ENCODE measurements around the gene C9orf78. TPM values are rescaled to one million over a fixed set of nuclear protein-coding genes. Genes with fewer than 3 reads are reported as not detected.

Gene C9orf78
- total and polyA plus RNA-seq, 2 of the 8 experiments (the other 6 are each of a cell fraction or from before 2014, with no cell fraction given): 17.4 to 40.6 TPM

- Histone ChIP-seq H3K9ac (replicated peaks in 1 of 4; ENCODE audit: extremely low read depth in 1 of 4, low read depth in 3 of 4, low read length in 3 of 4) (no peak overlapping the region), H3K79me1 (ENCODE audit: low read depth, low read length) (no peaks in the 10 kb centered on the region), H2BK20ac (ENCODE audit: low read length) (no peak overlapping the region), H3K23me2 (ENCODE audit: low read depth, low read length) (no peaks in the 10 kb centered on the region), H3K27ac (ENCODE audit: low read depth, low read length) (no peak overlapping the region), H3K4me2 (ENCODE audit: insufficient read depth in 1 of 2, low read depth in 2 of 2, low read length in 2 of 2) (no peak overlapping the region), H2AFZ (ENCODE audit: low read length) (no peak overlapping the region), H3K4ac (replicated peaks; ENCODE audit: insufficient read length, low read depth, low read length) (no peak overlapping the region), H2BK12ac (ENCODE audit: low read depth, low read length) (no peak overlapping the region), H3K4me1 (replicated peaks in 1 of 4; ENCODE audit: control insufficient read depth in 3 of 4, insufficient read depth in 4 of 4, low read length in 3 of 4) (no peaks in the 10 kb centered on the region), H3K23ac (ENCODE audit: insufficient read length) (no peak overlapping the region), H3K27me3 (replicated peaks in 1 of 4; ENCODE audit: control insufficient read depth in 3 of 4, extremely low read depth in 1 of 4, insufficient read depth in 3 of 4, low read length in 3 of 4) (no peaks in the 10 kb centered on the region), H3K36me3 (ENCODE audit: control insufficient read depth in 2 of 4, insufficient read depth in 4 of 4, low read length in 3 of 4) (no peaks in the 10 kb centered on the region; a peak in 2 of 8 replicates), H4K8ac (ENCODE audit: extremely low read depth, insufficient read depth, low read length) (no peak overlapping the region; the same call in 1 of the 2 replicates), H3K14ac (ENCODE audit: insufficient read length) (no peak overlapping the region), H2BK15ac (ENCODE audit: low read length) (no peak overlapping the region), H2AK5ac (ENCODE audit: low read depth, low read length) (no peak overlapping the region), H4K91ac (replicated peaks; ENCODE audit: insufficient read length, low read length) (no peak overlapping the region), H3K56ac (replicated peaks; ENCODE audit: insufficient read length, low read depth, low read length) (no peak overlapping the region), H4K20me1 (replicated peaks in 1 of 2; ENCODE audit: control insufficient read depth in 1 of 2, insufficient read depth in 2 of 2, low read length in 2 of 2) (peaks cover 0 to 2% of the 10 kb centered on the region in 2 experiments), H3K4me3 (ENCODE audit: extremely low read depth in 1 of 4, insufficient read depth in 2 of 4, low read depth in 3 of 4, low read length in 4 of 4) (no peak overlapping the region), H2BK120ac (replicated peaks; ENCODE audit: low read depth, low read length) (no peak overlapping the region), H2BK5ac (ENCODE audit: low read depth, low read length) (no peak overlapping the region; the same call in 1 of the 2 replicates), H3K18ac (ENCODE audit: extremely low read depth, low read length) (no peak overlapping the region; the same call in 1 of the 2 replicates), H4K5ac (ENCODE audit: insufficient read length, low read depth, low read length) (no peak overlapping the region), H3K79me2 (ENCODE audit: control insufficient read depth in 1 of 2, insufficient read depth in 2 of 2, low read length in 2 of 2) (no peaks in the 10 kb centered on the region), H3K9me3 (ENCODE audit: insufficient read depth in 2 of 2, low read depth in 1 of 2, low read length in 1 of 2) (no peaks in the 10 kb centered on the region)
- ChIA-PET POLR2A (ENCODE audit: partially characterized antibody) (interaction anchor here (1.0 to 1.6 kb wide), 3 partner anchors 9 to 12 kb away, joined by 3 to 4 read pairs (median 3); no protein-coding TSS in a partner anchor), CTCF (ENCODE audit: partially characterized antibody) (interaction anchor here (0.9 to 1.4 kb wide), 4 partner anchors 12 to 413 kb away, joined by 3 read pairs; no protein-coding TSS in a partner anchor)
- FAIRE-seq: no peak
- no peak for DNase-seq (ENCODE audit: low read depth in 1 of 2, low spot score in 2 of 2)
- TF ChIP-seq HDAC6 (IDR thresholded peaks at IDR 0.05; ENCODE audit: low read depth, low read length) (no peak), SAP30 (IDR thresholded peaks at IDR 0.05; ENCODE audit: insufficient read depth, insufficient replicate concordance, low read length) (no peak)
- WGBS, 2 experiments (ENCODE audit: extremely low coverage in 1 of 2, insufficient coverage in 1 of 2, insufficient read length in 1 of 2, insufficient replicate concordance in 2 of 2, low coverage in 1 of 2, low lambda C conversion rate in 2 of 2, missing lambda C conversion rate in 1 of 2): 93% methylated on average over 38 of the region's 38 CpGs; no CpG with 5 or more reads in 1 of the 2 experiments
These were observed 39.4 kb upstream of the C9orf78 start for GRCh38 chr9:129874261-129875101.
